Loucy (cell line): ENCODE measurements around the gene PARD3B.

Experiments
- H2AFZ ChIP-seq: fragments of 200-600 bp; sonication (generic); 2 replicates; pipeline ENCODE4 v1.6.0; 2016; ENCODE audit warnings: antibody characterized with exemption, mild to moderate bottlenecking, low read length, moderate library complexity
- H3F3A ChIP-seq: fragments of 200-600 bp; 2 replicates; pipeline ENCODE4 v1.6.0; 2016; ENCODE audit warnings: antibody characterized with exemption, low read depth, mild to moderate bottlenecking
- H3K27me3 ChIP-seq: fragments of 200-600 bp; sonication (generic); 2 replicates; pipeline ENCODE4 v1.6.1; 2014; ENCODE audit warnings: low read length, mild to moderate bottlenecking; ENCODE audit not compliant: insufficient read depth, poor library complexity, severe bottlenecking
- H3K36me3 ChIP-seq: fragments of 200-600 bp; sonication (generic); 2 replicates; pipeline ENCODE4 v1.6.1; 2016; ENCODE audit warnings: low read length; ENCODE audit not compliant: insufficient read depth
- H3K4me1 ChIP-seq: fragments of 200-600 bp; sonication (generic); 2 replicates; pipeline ENCODE4 v1.5.1; 2014; ENCODE audit warnings: low read length, mild to moderate bottlenecking; ENCODE audit not compliant: insufficient read depth, poor library complexity, severe bottlenecking
- H3K4me2 ChIP-seq: fragments of 200-600 bp; sonication (generic); 2 replicates; pipeline ENCODE4 v1.6.0; 2014; ENCODE audit warnings: antibody characterized with exemption, low read length, low read depth, mild to moderate bottlenecking; ENCODE audit not compliant: poor library complexity, severe bottlenecking
- H3K4me3 ChIP-seq: fragments of 200-600 bp; sonication (generic); 2 replicates; pipeline ENCODE4 v1.5.1; 2014; ENCODE audit warnings: low read length, mild to moderate bottlenecking, mixed read lengths; ENCODE audit not compliant: poor library complexity, severe bottlenecking
- H3K79me2 ChIP-seq: fragments of 200-600 bp; sonication (generic); 2 replicates; pipeline ENCODE4 v1.6.1; 2014; ENCODE audit warnings: low read length; ENCODE audit not compliant: insufficient read depth
- H3K9ac ChIP-seq: fragments of 200-600 bp; sonication (generic); 2 replicates; pipeline ENCODE4 v1.6.0; 2014; ENCODE audit warnings: mild to moderate bottlenecking, low read depth, low read length, moderate library complexity; ENCODE audit not compliant: poor library complexity, severe bottlenecking
- H3K9me2 ChIP-seq: fragments of 200-600 bp; sonication (generic); replicated peaks from 2 replicates; pipeline ENCODE4 v1.6.1; 2016; ENCODE audit warnings: low read depth, low read length, mixed read lengths
- H3K9me3 ChIP-seq: fragments of 200-600 bp; sonication (generic); 2 replicates; pipeline ENCODE4 v1.6.1; 2014; ENCODE audit warnings: mild to moderate bottlenecking, antibody characterized with exemption, low read length, low read depth; ENCODE audit not compliant: insufficient read depth
- H4K20me1 ChIP-seq: fragments of 200-600 bp; sonication (generic); 2 replicates; pipeline ENCODE4 v1.6.0; 2014; ENCODE audit warnings: antibody characterized with exemption, low read length, mild to moderate bottlenecking; ENCODE audit not compliant: insufficient read depth, poor library complexity, severe bottlenecking
- CTCF ChIP-seq: fragments of 200-600 bp; sonication (generic); conservative IDR thresholded peaks from 2 replicates; pipeline ENCODE4 v1.5.1; 2014; ENCODE audit warnings: mild to moderate bottlenecking, antibody characterized with exemption, low read length
- EZH2phosphoT487 ChIP-seq: fragments of 200-600 bp; IDR thresholded peaks from 2 replicates; pipeline ENCODE4 v1.6.1; 2018; ENCODE audit warnings: antibody characterized with exemption, mild to moderate bottlenecking, moderate library complexity, borderline replicate concordance

The PARD3B gene

DNA sequence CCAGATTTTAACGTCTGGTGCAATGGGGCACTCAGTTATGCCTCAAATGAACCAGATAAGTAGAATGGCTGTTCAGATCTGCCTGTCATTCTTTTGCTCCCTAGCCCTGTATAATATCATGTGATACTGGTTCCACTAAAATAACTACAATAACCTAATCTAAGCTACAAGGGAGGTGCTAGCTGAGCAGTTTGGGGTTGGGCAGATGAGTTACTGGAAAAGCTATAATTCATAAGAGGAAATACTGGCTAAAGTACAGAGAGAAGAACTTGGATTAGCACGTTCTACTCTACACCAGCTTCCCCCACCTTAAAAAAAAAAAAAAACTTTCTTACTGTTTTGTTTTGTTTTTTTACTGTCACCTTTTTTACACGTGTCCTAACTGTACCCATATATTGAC lies 953.7 kb downstream of the PARD3B start:
- Histone ChIP-seq H3K4me3 (no peak overlapping the region), H3K9me2 (no peaks in the 10 kb centered on the region), H3K27me3 (no peaks in the 10 kb centered on the region), H3F3A (no peaks in the 10 kb centered on the region), H3K4me2 (no peak overlapping the region), H3K4me1 (no peaks in the 10 kb centered on the region), H3K9ac (no peak overlapping the region), H3K79me2 (no peaks in the 10 kb centered on the region), H3K36me3 (no peaks in the 10 kb centered on the region), H4K20me1 (no peaks in the 10 kb centered on the region), H2AFZ (no peak overlapping the region), H3K9me3 (no peaks in the 10 kb centered on the region)
- TF ChIP-seq EZH2phosphoT487, result no peak
- no peak for TF ChIP-seq CTCF

DNA sequence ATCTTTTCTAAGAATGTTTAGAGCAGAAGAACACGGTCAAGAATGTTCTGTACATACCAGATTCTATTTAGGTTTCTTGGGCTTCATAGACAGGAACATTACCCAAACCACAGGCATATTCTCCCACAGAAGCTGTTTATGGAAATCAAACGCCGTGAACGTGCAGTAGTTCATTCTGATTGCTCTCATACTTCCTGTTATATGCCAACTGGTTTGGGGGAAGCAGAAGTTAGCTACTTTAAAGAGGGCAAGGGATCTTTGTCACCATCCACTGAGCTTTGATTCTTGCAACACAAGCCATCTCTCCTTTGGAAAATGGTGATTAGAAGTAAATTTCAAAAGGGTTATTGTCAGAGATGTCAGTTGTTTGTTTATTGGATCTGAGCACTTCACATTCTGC lies 954.8 kb downstream of the PARD3B start:
- no peaks in the 10 kb centered on the region for H4K20me1 ChIP-seq
- H3K9ac ChIP-seq, result no peak overlapping the region
- no peaks in the 10 kb centered on the region for H3K9me2 ChIP-seq
- no peak overlapping the region for H3K4me3 ChIP-seq
- H3K4me1 ChIP-seq, result no peaks in the 10 kb centered on the region
- H3F3A ChIP-seq, result no peaks in the 10 kb centered on the region
- no peak overlapping the region for H2AFZ ChIP-seq
- no peak overlapping the region for H3K4me2 ChIP-seq
- H3K36me3 ChIP-seq, result no peaks in the 10 kb centered on the region
- no peaks in the 10 kb centered on the region for H3K79me2 ChIP-seq
- no peaks in the 10 kb centered on the region for H3K27me3 ChIP-seq
- TF ChIP-seq CTCF (no peak), EZH2phosphoT487 (no peak)
- no peaks in the 10 kb centered on the region for H3K9me3 ChIP-seq

DNA sequence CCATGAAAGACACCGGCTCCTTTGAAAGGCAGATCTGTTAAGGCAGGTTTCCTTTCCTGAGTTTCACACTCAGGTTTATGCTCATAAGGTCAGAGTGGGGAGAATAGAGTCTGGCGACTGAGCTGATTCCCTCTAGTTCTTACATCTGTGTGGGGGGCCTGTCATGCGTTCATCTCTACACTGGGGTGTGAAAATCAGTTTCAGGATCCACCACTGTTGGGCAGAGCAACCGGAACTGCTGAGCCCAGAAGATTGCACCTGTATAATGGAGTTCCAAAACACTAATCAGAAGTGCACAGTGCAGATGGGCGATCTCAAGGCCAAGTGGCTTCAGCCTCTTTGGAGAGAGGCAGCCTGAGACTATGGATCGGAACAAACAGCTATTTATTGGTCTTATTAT lies 955.7 kb downstream of the PARD3B start:
- Histone ChIP-seq H3K9me3 (no peaks in the 10 kb centered on the region), H3K9ac (no peak overlapping the region), H3K9me2 (no peaks in the 10 kb centered on the region), H3K4me1 (no peaks in the 10 kb centered on the region), H3K27me3 (no peaks in the 10 kb centered on the region), H3K4me3 (no peak overlapping the region), H3K4me2 (no peak overlapping the region), H3F3A (no peaks in the 10 kb centered on the region), H4K20me1 (no peaks in the 10 kb centered on the region), H3K36me3 (no peaks in the 10 kb centered on the region), H2AFZ (no peak overlapping the region), H3K79me2 (no peaks in the 10 kb centered on the region)
- TF ChIP-seq CTCF, result no peak
- no peak for TF ChIP-seq EZH2phosphoT487
